HG02970 (cell line): ENCODE results near the gene REX1BD.
"Not testable (repeated sequence)": the region's sequence is repeated elsewhere in the genome, so short reads cannot be mapped to it uniquely, and the experiment has no call there.

ENCODE experiments used
- ATAC-seq: cut with Tn5 transposase; IDR thresholded peaks from one replicate; pipeline ENCODE4 v1.9.1; 2021; ENCODE audit warnings: mild to moderate bottlenecking, moderate library complexity, moderate number of reproducible peaks; ENCODE audit not compliant: unreplicated experiment, low FRiP score

Gene REX1BD

DNA sequence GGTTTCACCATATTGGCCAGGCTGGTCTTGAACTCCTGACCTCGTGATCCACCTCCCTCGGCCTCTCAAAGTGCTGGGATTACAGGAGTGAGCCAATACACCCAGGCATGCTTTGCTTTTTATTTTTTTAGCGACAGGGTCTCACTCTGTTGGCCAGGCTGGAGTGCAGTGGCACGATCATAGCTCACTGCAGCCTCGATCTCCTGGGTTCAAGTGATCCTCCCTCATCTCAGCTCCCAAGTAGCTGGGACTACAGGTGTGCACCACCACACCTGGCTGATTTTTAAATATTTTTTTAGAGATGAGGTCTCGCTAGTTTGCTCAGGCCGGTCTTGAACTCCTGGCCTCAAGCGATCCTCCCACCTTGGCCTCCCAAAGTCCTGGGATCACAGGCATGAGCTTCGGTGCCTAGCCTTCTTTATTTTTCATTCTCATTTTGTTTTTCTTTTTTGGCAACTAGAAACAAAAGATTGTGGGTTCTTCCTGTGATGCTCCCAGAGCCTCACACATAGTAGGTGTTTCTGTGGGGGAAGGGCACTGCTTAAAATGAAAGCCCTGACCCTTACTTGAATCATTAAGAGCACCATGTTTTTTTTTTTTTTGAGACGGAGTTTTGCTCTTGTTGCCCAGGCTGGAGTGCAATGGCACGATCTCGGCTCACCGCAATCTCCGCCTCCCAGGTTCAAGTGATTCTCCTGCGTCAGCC is 12.2 kb downstream of the REX1BD start:
- ATAC-seq = not testable (repeated sequence)

DNA sequence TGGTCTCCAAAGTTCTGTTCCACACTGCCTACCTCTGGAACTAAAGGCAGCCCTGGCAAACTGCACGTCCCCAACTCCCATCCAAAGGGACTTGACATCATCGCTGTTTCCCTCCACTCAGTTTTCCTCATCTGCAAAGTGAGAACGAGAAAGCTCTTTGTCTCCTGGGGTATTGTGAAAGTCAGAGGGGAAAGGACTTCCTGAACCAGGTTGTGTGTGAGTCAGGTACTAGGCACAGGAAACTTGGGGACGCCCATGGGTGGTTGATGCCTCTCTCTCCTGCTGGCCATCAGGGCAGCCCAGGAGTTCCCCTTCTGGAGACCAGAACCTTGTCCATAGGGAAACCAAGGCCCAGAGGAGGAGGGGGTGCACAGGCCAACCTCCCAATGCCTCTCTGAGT is 13.3 kb downstream of the REX1BD start:
- no peak for ATAC-seq

DNA sequence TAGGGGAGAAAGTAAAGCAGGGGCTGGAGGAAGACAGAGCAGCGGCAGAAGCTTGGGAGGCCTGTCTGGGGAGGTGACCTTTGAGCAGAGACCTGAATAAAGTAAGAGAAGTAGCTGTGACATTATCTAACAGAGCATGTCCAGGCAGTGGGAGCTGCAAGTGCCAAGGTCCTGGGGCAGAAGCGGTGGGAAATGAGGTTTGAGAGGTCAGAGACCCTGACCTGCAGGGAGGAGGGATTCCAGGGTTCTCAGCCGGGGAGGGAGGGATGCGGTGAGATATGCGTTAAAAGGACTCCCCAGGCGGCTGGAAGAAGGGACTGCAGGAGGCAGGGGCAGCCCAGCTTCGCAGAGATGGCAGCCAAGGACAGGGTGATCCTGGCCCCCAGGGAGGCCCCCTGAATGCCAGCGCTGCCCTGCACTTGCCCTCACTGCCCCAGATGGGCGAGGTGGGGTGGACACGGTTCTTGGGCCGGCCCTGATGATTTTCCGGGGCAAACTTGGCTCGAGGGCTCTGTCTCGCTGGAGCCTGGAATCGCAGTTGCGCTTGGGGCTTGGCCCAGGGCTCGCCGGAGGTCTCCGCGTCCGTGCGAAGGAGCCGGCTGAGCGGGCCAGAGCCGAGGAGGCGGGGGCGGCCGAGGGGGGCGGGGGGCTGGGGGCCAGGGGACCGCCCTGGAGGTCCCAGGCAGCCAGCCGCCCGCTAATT is 14.8 kb downstream of the REX1BD start:
- ATAC-seq = no peak

DNA sequence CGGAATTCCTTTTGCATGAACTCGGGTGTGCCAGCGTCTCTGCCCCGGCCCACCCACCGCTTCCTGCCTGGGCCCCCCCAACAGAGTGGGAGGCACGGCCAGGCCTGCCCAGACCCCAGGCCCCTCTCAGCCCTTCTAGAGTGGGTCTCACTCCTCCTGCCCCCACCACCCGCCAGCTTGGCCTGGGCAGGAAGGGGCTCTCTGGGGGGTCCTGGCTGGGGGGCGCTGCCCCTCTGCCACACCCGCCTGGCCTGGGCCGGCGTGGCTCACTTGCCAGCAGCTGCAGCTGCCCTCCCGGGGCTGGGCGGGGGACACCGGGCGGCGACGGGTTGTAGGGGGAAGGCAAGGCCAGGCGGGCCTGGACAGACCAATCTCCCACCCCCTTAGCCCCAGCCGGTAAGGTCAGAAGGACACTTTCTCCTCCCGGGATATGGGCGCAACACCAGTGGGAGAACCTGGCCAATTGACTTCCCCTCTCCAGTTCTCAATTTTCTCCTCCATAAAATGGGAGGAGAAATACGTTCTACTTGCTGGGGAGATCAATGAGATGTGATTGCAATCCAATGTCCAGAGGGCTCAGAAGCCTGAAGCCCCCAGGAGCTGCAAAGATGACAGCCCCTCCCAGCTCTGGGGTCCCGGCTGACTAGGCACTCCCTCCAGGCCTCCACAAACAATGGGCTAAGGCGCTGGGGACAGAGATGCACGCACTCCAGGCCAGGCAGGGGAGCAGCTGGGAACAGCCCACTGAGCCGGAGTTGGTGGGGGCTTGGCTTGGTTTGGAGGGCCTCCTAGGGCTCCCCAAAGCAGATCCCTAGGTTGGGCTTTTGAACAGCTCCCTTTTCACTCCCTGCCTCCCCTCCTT is 15.6 kb downstream of the REX1BD start:
- no peak for ATAC-seq

DNA sequence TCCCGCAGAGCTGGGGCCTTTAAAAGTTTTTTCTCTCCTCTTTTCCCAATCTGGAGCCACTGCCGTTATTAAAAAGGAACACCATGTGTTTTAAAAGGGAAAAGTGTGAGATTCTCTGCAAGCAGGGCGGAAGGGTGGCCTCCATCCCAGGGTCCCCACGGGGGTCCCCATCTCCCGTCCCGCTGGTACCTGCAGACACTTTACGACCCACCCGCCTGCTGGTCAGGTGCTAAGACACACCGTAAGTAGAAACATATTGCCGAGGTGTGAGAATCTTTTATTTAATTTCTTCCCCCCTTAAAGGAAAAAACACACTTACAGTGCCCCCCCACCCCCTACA is 16.2 kb downstream of the REX1BD start:
- no peak for ATAC-seq

DNA sequence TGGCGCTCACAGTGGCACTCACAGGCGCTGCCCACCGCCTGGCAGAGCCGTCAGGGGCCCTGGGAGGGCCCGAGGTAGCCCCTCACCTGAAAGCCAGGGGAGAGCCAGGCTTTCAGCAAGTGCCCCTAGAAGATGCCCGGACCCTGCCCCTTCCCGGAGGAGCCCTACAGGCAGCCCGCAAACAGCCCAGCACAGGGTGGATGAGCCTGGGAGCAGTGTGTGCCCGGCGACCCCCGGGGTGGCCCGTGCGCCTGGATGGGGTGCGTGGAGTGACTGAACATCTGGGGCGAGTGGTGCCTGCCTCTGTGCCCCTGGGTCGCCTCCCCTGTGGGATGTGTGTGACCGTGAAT is 16.6 kb downstream of the REX1BD start:
- no peak for ATAC-seq

DNA sequence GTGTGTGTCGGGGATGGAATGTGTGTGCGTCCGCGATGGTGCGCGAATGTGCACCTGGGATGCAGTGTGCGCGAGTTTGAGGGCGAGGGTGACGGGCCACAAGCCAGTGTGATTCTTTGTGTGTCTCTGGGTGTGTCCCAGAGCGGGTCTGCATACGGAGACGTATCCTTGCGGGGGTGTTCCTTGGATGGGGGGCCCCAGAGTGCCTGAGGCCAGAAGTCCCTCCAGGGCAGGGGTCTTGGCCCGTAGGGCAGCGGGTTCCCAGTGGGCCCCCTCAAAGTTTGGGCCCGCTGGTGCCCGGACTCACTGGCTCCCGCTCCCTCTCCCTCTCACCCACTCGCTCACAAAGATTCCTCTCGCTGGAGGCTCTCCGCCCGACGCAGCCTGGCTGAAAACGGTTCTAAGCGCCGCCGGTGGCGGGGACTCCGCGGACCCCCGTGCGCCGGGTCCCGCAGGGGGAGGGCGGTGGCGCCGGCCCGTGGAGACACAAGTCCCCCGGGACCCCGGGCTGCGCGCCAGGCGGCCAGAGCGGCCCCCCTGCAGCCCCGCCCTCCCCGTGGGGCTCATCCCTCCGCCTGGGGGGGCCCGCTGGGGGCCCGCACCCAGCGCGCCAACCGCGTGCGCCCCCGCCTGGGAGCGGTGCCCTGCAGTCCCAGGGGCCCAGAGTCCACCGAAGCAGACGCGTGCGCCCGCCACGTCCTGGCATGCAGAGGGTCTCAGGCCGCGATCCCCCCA is 17.1 kb downstream of the REX1BD start:
- no peak for ATAC-seq

DNA sequence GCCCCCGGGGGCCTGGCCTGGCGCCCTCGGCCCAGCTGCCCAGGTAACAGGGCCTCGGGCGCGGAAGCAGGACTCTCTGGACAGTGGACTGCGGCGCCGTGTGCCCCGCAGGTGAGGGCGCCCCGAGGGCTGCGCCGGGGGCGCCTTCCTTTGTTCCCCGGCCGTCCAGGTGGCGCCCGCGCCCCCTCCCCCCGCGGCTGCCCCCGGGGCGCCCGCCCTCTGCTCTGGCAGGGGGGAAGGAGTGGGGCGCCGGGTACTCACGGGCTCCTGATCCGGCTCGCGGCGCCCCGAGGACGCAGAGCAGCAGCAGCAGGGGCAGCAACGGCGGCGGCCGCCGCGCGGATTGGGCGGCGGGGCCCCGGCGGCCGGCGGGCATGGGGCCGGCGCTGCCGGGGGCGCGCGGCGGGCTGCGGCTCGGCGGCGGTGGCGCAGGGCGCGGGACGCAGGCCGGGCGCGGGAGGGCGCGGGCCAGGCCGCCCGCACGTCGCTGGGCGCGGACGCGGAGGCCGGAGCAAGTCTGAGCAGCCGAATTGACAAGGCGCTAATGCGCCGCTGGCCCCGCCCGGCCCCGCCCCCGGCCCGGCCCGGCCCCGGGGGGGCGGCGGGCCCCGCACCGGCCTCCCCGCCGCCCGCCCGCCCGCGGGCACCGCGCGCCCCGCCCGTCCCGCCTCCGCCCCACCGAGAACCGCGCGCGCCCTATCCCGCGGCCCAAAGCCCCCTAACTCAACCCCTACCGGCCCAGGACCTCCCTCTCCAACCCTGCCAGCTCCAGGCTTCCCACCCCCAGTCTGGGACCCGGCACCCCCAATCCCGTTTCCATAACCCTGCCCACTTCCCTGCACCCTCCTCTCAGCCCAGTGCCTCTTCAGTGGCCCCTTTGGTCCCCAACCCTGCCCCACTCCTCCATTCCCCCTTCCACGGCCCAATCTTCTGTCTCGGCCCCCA is 18.0 kb downstream of the REX1BD start, which contains the start of gene CRLF1:
Gene CRLF1 (minus strand): TSS at position 519 of the 945 bp plus-strand sequence. CDS start 143 bp downstream, at position 376.
- ATAC-seq = no peak

DNA sequence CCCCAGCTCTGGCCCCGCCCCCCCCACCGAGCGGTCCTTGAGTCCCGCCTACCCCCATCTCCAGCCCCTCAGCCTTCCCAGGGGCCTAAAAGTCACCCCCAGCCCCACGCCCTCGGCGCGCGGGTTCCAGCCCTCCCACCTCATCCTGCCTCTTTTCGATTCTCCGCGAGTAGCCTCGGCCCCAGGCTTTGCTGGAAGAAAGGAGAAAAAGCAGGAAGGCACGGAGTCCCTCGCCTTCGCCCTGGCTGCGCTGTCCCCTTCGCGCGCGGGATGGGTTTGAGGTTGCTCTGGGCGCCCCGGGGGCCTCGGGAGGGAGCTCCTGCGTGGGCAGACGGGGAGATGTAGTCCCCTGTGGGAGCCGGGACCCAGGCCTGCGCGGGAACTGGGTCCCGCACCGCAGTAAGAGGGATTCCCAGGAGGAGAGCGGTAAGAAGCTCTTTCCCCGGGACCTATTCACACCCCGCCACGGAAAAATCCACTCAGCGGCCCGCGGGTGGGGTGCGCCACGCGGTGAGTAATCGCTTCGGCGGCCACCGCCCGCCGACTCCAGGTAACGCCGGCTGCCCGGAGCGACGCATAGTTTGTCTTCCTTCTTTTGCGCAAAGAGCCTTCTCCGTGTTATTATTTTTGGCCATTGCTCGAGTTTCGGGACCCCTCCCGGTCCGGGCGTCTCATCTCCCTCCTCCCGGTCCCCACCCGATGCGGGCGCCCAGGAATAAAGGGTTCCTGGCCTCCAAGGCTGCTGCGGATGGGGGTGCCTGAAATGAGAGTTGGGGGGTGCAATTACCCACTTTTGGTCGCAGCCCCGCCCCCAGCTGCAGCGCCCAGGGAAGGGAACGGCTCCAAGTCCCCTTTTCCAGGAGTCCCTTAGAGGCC is 18.9 kb downstream of the REX1BD start:
- no peak for ATAC-seq

DNA sequence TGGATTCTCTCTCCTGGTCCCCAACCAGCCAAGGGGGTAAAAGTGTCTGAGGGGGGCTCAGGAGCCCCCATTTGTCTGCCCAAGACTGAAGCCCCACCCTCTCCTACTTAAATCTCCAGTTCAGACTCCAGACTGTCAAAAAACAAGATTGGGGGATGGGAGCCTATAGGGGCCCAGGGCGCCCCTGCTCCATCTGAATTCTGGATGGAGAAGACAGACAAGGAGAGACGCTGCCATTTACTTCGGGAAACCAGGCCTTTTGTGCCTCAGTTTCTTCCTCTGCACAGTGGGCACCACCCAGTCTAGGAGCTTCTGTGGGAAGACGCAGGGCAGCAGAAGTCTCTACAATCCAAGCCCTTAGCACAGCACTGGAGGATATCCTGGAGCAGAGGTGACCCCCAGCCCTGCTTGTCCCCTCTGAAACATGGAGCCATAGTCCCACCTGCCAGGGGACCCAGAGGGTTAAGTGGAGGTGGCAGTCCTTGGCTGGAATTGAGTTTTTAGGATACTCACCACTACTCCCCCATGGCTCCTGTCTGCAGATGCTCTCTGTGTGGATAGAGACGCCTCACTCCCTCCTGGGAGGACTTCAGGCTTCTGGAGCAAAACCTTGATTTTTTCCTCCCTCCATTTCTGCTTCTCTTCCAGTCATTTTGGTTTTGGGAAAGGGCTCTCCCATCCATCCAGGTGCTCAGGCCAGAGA is 19.7 kb downstream of the REX1BD start:
- ATAC-seq = no peak

DNA sequence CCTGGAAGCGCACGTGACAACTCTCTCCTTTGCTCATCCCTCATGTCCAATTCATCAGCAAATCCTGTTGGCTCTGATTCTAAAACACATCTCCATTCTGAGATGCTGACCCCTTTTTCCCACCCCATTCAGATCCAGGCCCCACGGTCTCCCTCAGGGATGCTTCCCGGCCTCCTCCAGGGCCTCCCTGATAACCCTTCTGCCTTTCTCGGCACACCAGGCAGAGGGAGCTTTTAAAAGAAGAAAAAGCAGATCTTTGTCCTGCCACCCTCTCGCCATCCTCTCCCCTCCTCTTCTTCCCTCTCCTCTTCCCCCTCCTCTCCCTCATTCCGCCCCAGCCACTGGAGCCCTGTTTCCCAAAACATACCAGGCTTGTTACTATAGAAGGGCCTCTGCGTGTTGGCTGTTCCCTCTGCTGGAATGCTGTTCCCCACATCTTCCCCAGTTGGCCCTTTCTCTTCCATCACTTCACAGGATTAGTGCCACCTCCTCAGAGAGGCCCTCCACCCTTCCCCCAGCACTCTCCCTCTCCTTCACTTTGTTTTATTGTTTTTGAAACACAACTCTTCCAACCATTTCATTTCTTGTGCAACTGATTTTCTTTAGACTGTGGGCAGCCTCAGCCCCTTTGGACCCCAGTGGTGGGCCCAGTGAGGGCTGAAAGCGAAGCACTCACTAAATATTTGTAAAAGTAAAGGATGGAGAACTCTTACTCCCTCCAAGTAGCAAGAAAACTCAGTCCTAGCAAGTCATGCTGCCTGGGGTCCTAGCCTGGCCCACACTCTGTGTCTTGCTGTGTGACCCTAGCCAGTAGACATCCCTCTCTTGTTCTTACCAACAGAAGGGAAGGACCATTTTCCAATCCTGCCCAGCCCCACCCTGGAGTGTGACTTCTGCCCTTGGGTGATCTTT is 20.5 kb downstream of the REX1BD start:
- ATAC-seq = no peak

DNA sequence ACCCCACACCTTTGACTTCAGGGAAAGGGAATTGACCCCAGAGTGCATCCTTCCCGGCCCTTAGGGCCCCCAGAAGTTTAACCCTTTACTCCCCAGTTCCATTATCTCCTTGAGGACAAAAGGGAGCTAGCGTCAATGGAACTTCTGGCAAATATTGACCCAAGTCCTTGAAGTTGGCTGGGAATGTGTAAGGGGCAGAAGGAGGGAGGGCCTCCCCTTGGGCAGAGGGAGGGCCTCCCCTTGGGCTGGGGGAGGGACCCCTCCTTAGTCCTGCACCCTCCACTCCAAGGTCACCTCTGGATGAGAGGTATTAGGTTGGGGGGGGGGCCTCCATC is 21.1 kb downstream of the REX1BD start:
- ATAC-seq = no peak

DNA sequence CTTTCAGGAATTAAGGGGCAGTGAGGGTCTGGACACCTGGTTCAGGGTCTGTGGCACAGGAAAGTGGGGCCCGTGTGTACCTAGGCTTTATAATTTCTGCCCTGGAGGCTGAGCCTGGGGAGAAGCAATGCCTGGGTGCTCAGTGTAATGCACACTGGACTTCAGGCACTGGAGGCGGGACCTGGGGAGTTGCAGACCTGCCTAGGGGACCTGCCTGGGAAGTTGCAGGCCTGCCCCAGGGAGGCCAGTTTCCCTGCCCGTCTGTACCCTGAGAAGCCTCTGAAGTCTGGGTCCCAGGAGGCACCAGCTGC is 21.6 kb downstream of the REX1BD start:
- no peak for ATAC-seq

DNA sequence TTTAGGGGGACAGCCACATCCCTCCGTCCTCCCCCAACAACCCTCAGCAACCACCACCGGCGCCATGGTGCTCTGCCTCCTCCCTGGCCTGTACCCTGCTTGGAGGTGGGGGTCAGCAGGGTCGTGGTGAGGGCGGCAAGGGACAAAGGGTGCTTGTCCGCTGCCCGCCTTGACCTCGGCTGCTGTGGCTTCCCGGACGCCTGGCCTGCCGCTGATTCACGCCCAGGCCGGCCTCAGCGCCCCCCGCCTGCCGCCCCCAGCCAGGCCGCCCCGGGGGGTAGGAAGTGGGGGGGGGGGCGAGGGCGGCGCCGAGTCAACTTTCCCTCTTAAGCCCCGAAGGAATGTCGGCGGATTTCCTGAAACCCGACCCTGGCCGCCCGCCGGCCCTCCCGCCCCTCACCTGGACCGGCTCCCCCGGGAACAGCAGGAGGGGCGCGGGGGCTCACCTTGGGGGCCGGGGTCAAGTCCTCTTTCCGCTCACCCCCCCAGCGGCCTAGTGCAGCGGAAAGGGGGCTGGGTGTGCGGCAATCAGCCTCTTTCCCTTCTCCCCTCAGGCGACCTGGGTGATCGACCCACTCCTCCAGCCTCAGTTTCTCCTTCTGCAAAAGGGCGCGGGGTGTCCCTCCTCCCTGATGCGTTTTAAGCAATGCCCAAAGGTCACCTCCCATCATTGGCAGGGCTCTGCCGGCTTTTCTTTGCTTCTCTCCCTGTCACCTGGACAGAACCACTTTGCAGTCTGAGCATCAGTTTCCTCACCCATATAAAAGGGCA is 22.1 kb downstream of the REX1BD start:
- no peak for ATAC-seq

DNA sequence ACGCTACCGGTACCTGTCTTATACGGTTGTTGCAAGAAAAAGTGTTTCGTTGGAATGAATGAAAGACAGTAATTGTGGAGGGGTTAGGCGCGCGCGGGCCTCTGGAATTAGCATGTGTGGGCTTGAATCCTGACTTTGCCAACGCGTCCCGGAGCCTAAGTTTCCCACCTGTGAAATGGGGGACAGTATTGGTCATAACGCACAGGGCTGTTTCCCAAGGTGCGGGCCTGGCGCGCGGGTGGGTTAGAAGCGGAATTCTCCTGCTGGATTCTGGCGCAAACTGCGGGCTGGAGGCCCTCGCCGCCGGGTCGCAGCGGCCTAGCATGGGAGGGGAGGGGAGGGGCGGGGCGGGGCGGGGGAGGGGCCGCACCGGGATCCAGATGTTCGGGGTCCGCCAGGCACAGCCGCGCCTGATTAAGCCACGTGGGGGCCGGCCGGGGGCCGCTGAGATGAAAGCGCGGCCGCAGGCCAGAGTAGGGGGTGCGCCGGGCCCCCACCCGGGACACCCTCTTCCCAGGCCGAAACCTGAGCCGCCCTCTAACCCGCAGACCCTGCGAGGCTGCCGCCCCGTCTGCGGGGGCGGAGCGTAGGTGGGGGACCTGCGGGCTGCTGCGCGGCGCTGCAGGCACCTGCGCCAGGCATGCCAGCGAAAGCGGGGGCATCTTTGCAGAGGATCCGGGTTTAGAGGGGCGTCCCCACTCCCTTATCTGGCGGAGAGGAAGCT is 22.9 kb downstream of the REX1BD start:
- no peak for ATAC-seq
